ENCODE results near the gene ZNF213.

DNA sequence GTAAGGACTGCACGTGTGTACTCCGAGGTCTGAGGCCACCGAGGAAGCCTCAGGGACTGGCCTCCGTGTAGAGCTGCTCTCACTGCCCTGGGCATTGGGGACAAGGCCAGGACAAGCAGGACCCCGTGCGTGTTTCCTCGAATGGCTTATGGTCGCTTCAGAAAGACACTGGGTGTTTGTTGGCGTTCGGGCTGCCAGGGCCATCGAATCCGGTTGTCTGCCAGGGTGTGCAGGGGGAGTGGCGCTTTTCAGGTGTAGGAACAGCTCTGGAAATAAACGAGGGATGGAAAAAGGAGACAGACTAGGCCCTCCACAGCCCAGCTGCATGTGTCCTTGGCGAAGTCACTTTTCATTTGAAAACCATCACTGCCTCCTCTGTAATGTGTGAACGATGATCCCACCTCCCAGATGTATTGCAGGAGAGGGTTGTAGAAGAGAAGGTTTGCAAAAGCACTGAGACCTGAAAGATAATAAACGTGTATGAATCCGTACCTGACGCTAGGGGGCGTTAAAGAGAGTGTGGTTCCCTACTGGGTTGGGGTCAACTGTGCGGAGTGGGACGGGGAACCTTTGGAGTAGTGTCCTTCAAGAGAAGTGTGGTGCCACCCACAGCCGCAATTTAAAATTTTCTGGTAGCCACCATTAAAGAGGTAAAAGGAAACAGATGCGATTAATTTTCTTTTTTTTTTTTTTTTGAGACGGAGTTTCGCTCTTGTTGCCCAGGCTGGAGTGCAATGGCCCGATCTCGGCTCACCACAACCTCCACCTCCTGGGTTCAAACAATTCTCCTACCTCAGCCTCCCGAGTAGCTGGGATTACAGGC is 33.6 kb upstream of the ZNF213 start:
- TF ChIP-seq POLR2AphosphoS5 (IDR thresholded peaks at IDR 0.05; ENCODE audit: low read depth, low read length) (no peak), SIN3A (IDR thresholded peaks at IDR 0.05; ENCODE audit: borderline replicate concordance, insufficient read depth, low read depth, low read length) (no peak), TCF7L2 (IDR thresholded peaks at IDR 0.05; ENCODE audit: low read depth, low read length) (no peak)
- TF ChIP-seq, protein P1, sequence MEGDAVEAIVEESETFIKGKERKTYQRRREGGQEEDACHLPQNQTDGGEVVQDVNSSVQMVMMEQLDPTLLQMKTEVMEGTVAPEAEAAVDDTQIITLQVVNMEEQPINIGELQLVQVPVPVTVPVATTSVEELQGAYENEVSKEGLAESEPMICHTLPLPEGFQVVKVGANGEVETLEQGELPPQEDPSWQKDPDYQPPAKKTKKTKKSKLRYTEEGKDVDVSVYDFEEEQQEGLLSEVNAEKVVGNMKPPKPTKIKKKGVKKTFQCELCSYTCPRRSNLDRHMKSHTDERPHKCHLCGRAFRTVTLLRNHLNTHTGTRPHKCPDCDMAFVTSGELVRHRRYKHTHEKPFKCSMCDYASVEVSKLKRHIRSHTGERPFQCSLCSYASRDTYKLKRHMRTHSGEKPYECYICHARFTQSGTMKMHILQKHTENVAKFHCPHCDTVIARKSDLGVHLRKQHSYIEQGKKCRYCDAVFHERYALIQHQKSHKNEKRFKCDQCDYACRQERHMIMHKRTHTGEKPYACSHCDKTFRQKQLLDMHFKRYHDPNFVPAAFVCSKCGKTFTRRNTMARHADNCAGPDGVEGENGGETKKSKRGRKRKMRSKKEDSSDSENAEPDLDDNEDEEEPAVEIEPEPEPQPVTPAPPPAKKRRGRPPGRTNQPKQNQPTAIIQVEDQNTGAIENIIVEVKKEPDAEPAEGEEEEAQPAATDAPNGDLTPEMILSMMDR (IDR thresholded peaks at IDR 0.05) = peak; percentile 91

Measured in Panc1 (cell line).